HepG2 (cell line): ENCODE results near the gene ATP2B2. TPM values are rescaled to one million over a fixed set of nuclear protein-coding genes. Genes with fewer than 3 reads are reported as not detected.
A peak's percentile ranks its signal among the peaks of the same experiment; 100 is the strongest.

ENCODE experiments used
- EEA1 ChIP-seq: sonication (generic); formaldehyde crosslinking; IDR thresholded peaks from 2 replicates; pipeline ENCODE4 v1.5.1; 2020; ENCODE audit warnings: mild to moderate bottlenecking, missing genetic modification reagents, borderline replicate concordance
- GPBP1L1 ChIP-seq: sonication (generic); formaldehyde crosslinking; IDR thresholded peaks from 2 replicates; pipeline ENCODE4 v1.5.0; 2020; ENCODE audit warnings: mild to moderate bottlenecking, missing genetic modification reagents
- HMG20A ChIP-seq: IDR thresholded peaks from 2 replicates; pipeline ENCODE4 v1.6.1; 2016; ENCODE audit warnings: borderline replicate concordance
- HMGXB4 ChIP-seq, 2 experiments: sonication (generic) in 1 of 2; formaldehyde crosslinking in 1 of 2; IDR thresholded peaks; 2 replicates each; pipeline versions ENCODE4 v1.4.0 to v1.6.1; 2018 to 2020; ENCODE audit warnings: missing genetic modification reagents in 2 of 2, borderline replicate concordance in 1 of 2, low read depth in 1 of 2, mild to moderate bottlenecking in 1 of 2, missing biosample characterization in 1 of 2
- IRX3 ChIP-seq: sonication (generic); formaldehyde crosslinking; IDR thresholded peaks from 2 replicates; pipeline ENCODE4 v1.8.1; 2023; ENCODE audit warnings: mild to moderate bottlenecking, low read depth, missing genetic modification reagents, borderline replicate concordance
- MTF1 ChIP-seq: sonication (generic); formaldehyde crosslinking; IDR thresholded peaks from 2 replicates; pipeline ENCODE4 v1.5.0; 2020; ENCODE audit warnings: missing genetic modification reagents
- NR1H2 ChIP-seq: sonication (generic); formaldehyde crosslinking; IDR thresholded peaks from 2 replicates; pipeline ENCODE4 v1.8.1; 2022; ENCODE audit warnings: low read depth, missing genetic modification reagents, borderline replicate concordance
- PHF20 ChIP-seq: sonication (generic); formaldehyde crosslinking; IDR thresholded peaks from 2 replicates; pipeline ENCODE4 v1.5.0; 2020; ENCODE audit warnings: mild to moderate bottlenecking, missing genetic modification reagents
- POLR2A ChIP-seq, 2 experiments: IDR thresholded peaks; 2 replicates each; pipeline ENCODE4 v1.6.1; 2011; ENCODE audit warnings: low read depth in 2 of 2, low read length in 2 of 2, mild to moderate bottlenecking in 1 of 2, moderate library complexity in 1 of 2; ENCODE audit not compliant: insufficient read depth in 1 of 2
- POLR2AphosphoS2 ChIP-seq: IDR thresholded peaks from 2 replicates; pipeline ENCODE4 v1.6.1; 2011; ENCODE audit warnings: low read depth, low read length, improper control_type of control experiment
- PTBP1 ChIP-seq: fragments of 200-400 bp; formaldehyde crosslinking; IDR thresholded peaks from 2 replicates; pipeline ENCODE4 v1.6.1; 2018; ENCODE audit warnings: low read length, low read depth; ENCODE audit not compliant: poor library complexity, severe bottlenecking
- RFX5 ChIP-seq: IDR thresholded peaks from 2 replicates; pipeline ENCODE4 v1.6.1; 2011; ENCODE audit warnings: low read depth, low read length, improper control_type of control experiment
- SAP130 ChIP-seq: IDR thresholded peaks from 2 replicates; pipeline ENCODE4 v1.6.1; 2016; ENCODE audit warnings: low read depth
- TFE3 ChIP-seq: IDR thresholded peaks from 2 replicates; pipeline ENCODE4 v1.6.1; 2016
- U2AF2 ChIP-seq: fragments of 200-400 bp; formaldehyde crosslinking; IDR thresholded peaks from 2 replicates; pipeline ENCODE4 v1.6.1; 2017; ENCODE audit warnings: low read depth, mild to moderate bottlenecking, low read length
- ZNF263 ChIP-seq: sonication (generic); formaldehyde crosslinking; IDR thresholded peaks from 2 replicates; pipeline ENCODE4 v1.4.0; 2020; ENCODE audit warnings: missing genetic modification reagents
- ZNF292 ChIP-seq: sonication (generic); formaldehyde crosslinking; IDR thresholded peaks from 2 replicates; pipeline ENCODE4 v1.8.1; 2022; ENCODE audit warnings: mild to moderate bottlenecking, low read depth, missing genetic modification reagents, borderline replicate concordance
- ZNF687 ChIP-seq: sonication (generic); formaldehyde crosslinking; IDR thresholded peaks from 2 replicates; pipeline ENCODE4 v1.5.1; 2020; ENCODE audit warnings: mild to moderate bottlenecking, missing genetic modification reagents, moderate library complexity
- ZNF761 ChIP-seq: sonication (generic); formaldehyde crosslinking; conservative IDR thresholded peaks from 2 replicates; pipeline ENCODE4 v1.4.0; 2020; ENCODE audit warnings: mild to moderate bottlenecking, missing genetic modification reagents
- ZSCAN12 ChIP-seq: sonication (generic); formaldehyde crosslinking; IDR thresholded peaks from 2 replicates; pipeline ENCODE4 v1.9.0; 2021; ENCODE audit warnings: mild to moderate bottlenecking, missing genetic modification reagents
- polyA plus RNA-seq, 8 experiments: library from polyadenylated mRNA; depleted of rRNA in 3 of 8; stranded (reverse) in 7 of 8; unstranded in 1 of 8; fragments of >200 nt; fragmentation: Illumina TruSeq in 4 of 8; extraction: Trizol in 4 of 8; gene quantifications; 2 replicates each; pipeline versions ENCODE4 v1.2.1 to v1.2.3, GENCODE V29; 2011 to 2016; ENCODE audit warnings: low read depth in 4 of 8, missing spikeins in 1 of 8, mixed read lengths in 1 of 8; ENCODE audit not compliant: insufficient read depth in 1 of 8
- total RNA-seq, 5 experiments: library from RNA; depleted of rRNA; stranded (reverse); fragments of >200 nt; fragmentation: Illumina TruSeq; extraction: Trizol; gene quantifications; 2 replicates each; pipeline ENCODE4 v1.2.3, GENCODE V29; 2016; ENCODE audit warnings: low read depth in 1 of 5

Gene ATP2B2
- total and polyA plus RNA-seq, 2 of the 13 experiments (the other 11 are each of a cell fraction or from before 2014, with no cell fraction given), result 1.5 to 2.3 TPM

- TF ChIP-seq ZNF687 (peak; percentile 28; the same call in 1 of the 2 replicates), MTF1 (CRISPR knock-in tag) (no peak), U2AF2 (no peak), POLR2AphosphoS2 (no peak), HMG20A (peak; percentile 94), POLR2A (IDR thresholded peaks at IDR 0.05; ENCODE audit: insufficient read depth in 1 of 2, low read depth in 2 of 2, low read length in 2 of 2) (no peak), PTBP1 (no peak), PHF20 (CRISPR knock-in tag) (peak; percentile 54; the same call in 1 of the 2 replicates), SAP130 (peak; percentile 92), RFX5 (no peak), IRX3 (CRISPR knock-in tag) (no peak), NR1H2 (CRISPR knock-in tag) (no peak), ZNF292 (CRISPR knock-in tag) (peak; percentile 98; the same call in 1 of the 2 replicates), ZNF263 (CRISPR knock-in tag) (peak; percentile 61; the same call in 1 of the 2 replicates), TFE3 (CRISPR knock-in tag) (peak; percentile 79), EEA1 (CRISPR knock-in tag) (no peak), GPBP1L1 (CRISPR knock-in tag) (no peak), HMGXB4 (CRISPR knock-in tag; IDR thresholded peaks at IDR 0.05; ENCODE audit: borderline replicate concordance in 1 of 2, low read depth in 1 of 2) (no peak), ZSCAN12 (CRISPR knock-in tag) (no peak), ZNF761 (CRISPR knock-in tag) (peak; percentile 61; the same call in 1 of the 2 replicates)
Observed at GRCh38 chr3:10508619-10509260, 3.4 kb upstream of the ATP2B2 start (continued).
